ENCODE results near the gene EPB41L4B.

- TF ChIP-seq POLR2A (IDR thresholded peaks at IDR 0.05) (no peak), CTCF (IDR thresholded peaks at IDR 0.05) (no peak)
Observed at GRCh38 chr9:109232449-109233237, 88.2 kb downstream of the EPB41L4B start.

Data from thyroid gland (tissue), 4 donors.